Measurements from ENCODE around the gene MUC5B.
"Not testable (repeated sequence)": the region's sequence is repeated elsewhere in the genome, so short reads cannot be mapped to it uniquely, and the experiment has no call there.

Gene MUC5B

GRCh38 chr11:1264444-1264843 is 41.6 kb downstream of the MUC5B start:
- DNase-seq (ENCODE audit: low read depth in 2 of 2): not testable (repeated sequence)

- not testable (repeated sequence) for DNase-seq (ENCODE audit: low read depth in 2 of 2)
Observed at GRCh38 chr11:1265480-1265879, 42.6 kb downstream of the MUC5B start.

GRCh38 chr11:1266976-1267375 is 44.1 kb downstream of the MUC5B start:
- not testable (repeated sequence) for DNase-seq (ENCODE audit: low read depth in 2 of 2)

GRCh38 chr11:1267441-1268100 is 44.7 kb downstream of the MUC5B start:
- DNase-seq (ENCODE audit: low read depth in 2 of 2): no peak

- DNase-seq (ENCODE audit: low read depth in 2 of 2): no peak
Observed at GRCh38 chr11:1269957-1270356, 47.1 kb downstream of the MUC5B start.

- DNase-seq (ENCODE audit: low read depth in 2 of 2): no peak
Observed at GRCh38 chr11:1270476-1270875, 47.6 kb downstream of the MUC5B start.

- DNase-seq (ENCODE audit: low read depth in 2 of 2): no peak
Observed at GRCh38 chr11:1271002-1271401, 48.1 kb downstream of the MUC5B start.

- no peak for DNase-seq (ENCODE audit: low read depth in 2 of 2)
Observed at GRCh38 chr11:1271406-1271805, 48.5 kb downstream of the MUC5B start.

- no peak for DNase-seq (ENCODE audit: low read depth in 2 of 2)
Observed at GRCh38 chr11:1271927-1272326, 49.1 kb downstream of the MUC5B start.

GRCh38 chr11:1272531-1272930 is 49.7 kb downstream of the MUC5B start:
- DNase-seq (ENCODE audit: low read depth in 2 of 2): no peak

GRCh38 chr11:1274501-1274900 is 51.6 kb downstream of the MUC5B start:
- DNase-seq (ENCODE audit: low read depth in 2 of 2): no peak

GRCh38 chr11:1275021-1275420 is 52.2 kb downstream of the MUC5B start:
- no peak for DNase-seq (ENCODE audit: low read depth in 2 of 2)

GRCh38 chr11:1276041-1276790 is 53.4 kb downstream of the MUC5B start:
- DNase-seq (ENCODE audit: low read depth in 2 of 2): no peak

- no peak for DNase-seq (ENCODE audit: low read depth in 2 of 2)
Observed at GRCh38 chr11:1276866-1277615, 54.2 kb downstream of the MUC5B start.

GRCh38 chr11:1277936-1278512 is 55.2 kb downstream of the MUC5B start:
- no peak for DNase-seq (ENCODE audit: low read depth in 2 of 2)

GRCh38 chr11:1278766-1279673 is 56.2 kb downstream of the MUC5B start:
- DNase-seq (ENCODE audit: low read depth in 2 of 2): no peak

- DNase-seq (ENCODE audit: low read depth in 2 of 2): no peak
Observed at GRCh38 chr11:1279674-1280055, 56.8 kb downstream of the MUC5B start.

- no peak for DNase-seq (ENCODE audit: low read depth in 2 of 2)
Observed at GRCh38 chr11:1280116-1281035, 57.5 kb downstream of the MUC5B start.

GRCh38 chr11:1281326-1281973 is 58.6 kb downstream of the MUC5B start:
- DNase-seq (ENCODE audit: low read depth in 2 of 2): no peak

GRCh38 chr11:1281974-1282365 is 59.1 kb downstream of the MUC5B start:
- DNase-seq (ENCODE audit: low read depth in 2 of 2): no peak
